GM19240 (cell line): Measurements from ENCODE around the gene CPLANE1.
"Not testable (repeated sequence)": the region's sequence is repeated elsewhere in the genome, so short reads cannot be mapped to it uniquely, and the experiment has no call there.

Experiments
- DNase-seq: peaks from one replicate; pipeline ENCODE4 v3.0.0; 2011; ENCODE audit warnings: low spot score; ENCODE audit not compliant: insufficient read length

CPLANE1 gene

GRCh38 chr5:37208883-37209797 lies 40.0 kb downstream of the CPLANE1 start:
- no peak for DNase-seq

- no peak for DNase-seq
Observed at GRCh38 chr5:37207802-37208201, 41.4 kb downstream of the CPLANE1 start.

GRCh38 chr5:37206736-37207135 lies 42.4 kb downstream of the CPLANE1 start:
- DNase-seq: no peak

- DNase-seq: no peak
Observed at GRCh38 chr5:37198842-37199241, 50.3 kb downstream of the CPLANE1 start.

GRCh38 chr5:37198061-37198460 lies 51.1 kb downstream of the CPLANE1 start:
- DNase-seq: no peak

DNA sequence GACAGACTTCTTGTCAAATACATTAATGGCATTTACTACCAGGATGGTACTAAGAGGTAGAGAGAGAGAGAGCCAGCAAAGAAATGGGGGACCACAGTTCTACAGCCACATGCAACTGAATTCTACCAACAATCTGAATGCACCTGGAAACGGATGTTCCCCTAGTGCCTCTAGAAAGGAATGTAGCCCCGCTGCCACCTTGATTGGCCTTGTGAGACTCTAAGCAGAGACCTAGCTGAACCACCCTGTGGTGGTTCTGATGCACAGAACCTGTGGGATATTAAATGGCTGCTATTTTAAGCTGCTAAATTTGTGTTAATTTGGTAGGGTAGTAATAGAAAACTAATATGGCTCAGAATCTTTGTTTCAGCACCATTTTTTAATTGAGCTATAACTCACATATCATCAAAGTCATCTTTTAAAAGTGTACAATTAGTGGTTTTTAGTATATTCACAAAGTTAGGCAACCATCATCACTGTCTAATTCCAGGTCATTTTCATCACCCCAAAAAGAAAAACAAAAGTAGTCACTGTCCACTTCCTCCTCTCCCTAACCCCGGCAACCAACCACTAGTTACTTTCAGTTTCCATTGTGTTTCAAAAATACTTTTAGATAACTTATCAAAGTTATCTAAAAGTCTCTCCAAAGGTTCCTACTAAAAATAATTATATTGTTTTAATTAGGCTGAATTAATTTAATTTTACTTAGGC lies 51.7 kb downstream of the CPLANE1 start:
- no peak for DNase-seq

DNA sequence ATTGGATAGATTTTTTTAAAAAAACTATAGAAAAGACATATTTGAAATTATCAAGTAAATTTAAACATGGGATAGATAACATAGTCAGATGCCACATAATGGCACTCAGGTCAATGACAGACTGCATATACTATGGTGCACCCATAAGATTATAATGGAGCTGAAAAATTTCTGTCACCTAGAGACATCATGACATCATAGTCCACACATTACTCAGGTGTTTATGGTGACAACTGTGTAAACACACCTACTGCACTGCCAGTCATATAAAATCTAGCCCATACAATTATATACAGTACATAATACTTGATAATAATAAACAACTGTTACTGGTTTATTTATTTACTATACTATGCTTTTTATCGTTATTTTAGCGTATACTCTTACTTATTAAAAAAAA lies 58.6 kb downstream of the CPLANE1 start:
- DNase-seq: no peak

DNA sequence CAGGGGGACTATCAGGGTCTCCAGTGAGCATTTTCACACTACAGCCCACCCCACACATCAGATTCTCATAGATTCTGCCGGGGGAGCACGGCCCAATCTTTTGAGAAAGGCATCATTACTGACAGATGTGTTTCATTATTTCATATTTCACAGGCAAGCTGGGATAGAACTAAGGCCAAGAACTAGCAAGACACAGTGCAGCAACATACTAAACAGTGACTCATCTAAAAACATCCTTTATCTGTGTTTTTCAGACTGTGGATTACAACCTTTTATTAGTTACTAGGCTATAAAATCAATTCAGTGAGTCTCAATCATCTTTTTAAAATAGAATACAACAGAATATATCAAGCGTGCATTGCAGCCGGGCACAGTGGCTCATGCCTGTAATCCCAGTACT lies 59.8 kb downstream of the CPLANE1 start:
- DNase-seq: no peak

DNA sequence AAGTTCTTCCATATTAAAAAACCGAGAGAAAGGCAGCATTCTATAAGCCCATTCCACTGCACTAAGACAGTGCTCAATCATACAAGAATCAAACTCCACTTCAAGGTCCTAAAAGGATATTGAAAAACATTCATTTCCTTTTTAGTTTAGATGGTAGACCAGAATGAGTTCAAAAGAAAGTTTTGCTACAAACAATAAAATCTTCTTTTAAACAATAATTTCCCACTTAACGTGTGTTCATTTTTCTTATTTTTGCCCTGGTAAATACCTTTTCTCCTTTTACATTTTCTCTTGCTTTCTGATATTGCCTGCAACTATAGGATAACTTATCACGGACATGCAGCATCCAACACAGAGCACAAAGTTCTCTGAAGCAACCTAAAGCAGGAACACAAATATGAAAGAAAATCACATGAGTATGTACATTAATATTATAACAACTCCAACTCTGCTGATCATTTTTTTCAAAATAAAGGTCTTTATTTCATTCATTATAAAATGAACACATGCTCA lies 61.7 kb downstream of the CPLANE1 start:
- DNase-seq: no peak

- no peak for DNase-seq
Observed at GRCh38 chr5:37184748-37185364, 64.3 kb downstream of the CPLANE1 start.

- DNase-seq: no peak
Observed at GRCh38 chr5:37182667-37183066, 66.5 kb downstream of the CPLANE1 start.

DNA sequence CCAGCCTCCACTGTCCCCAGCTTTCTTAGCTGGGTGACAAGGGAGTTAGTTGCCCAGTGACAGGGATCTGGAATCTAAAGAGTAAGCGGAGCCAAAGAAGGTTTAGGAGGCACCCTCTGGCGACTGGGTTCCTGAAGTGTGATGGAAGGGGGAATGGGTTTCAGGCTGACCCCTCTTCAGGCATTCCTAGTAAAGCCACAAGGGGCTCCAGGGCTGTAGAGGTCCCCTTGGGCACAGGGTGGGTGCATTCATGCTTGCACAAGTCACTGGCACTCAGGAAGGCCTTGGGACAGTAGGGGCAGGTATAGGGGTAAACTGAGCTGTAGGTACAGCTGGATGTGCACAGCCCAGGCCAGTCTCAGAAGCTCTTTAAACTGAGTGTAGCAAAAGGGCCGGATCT lies 74.2 kb downstream of the CPLANE1 start:
- no peak for DNase-seq

GRCh38 chr5:37172957-37173356 lies 76.2 kb downstream of the CPLANE1 start:
- no peak for DNase-seq

DNA sequence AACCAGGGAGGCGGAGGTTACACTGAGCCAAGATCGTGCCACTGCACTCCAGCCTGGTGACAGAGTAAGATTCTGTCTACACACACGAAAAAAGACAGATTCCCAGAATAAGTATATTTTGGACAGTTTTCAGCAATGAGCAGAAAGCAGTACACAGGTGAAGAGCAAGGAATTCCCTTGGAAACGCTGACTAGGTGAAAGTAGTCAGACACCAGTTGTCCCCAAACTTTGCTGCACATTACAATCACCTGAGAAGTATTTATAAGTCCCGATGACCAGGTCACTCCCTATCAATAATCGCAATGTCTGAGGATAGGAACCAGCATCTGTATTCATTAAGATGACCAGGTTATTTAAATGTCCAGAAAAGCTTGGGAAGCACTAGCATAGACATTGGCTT lies 78.3 kb downstream of the CPLANE1 start:
- no peak for DNase-seq

GRCh38 chr5:37166197-37166596 lies 83.0 kb downstream of the CPLANE1 start:
- no peak for DNase-seq

GRCh38 chr5:37165761-37166160 lies 83.4 kb downstream of the CPLANE1 start:
- DNase-seq: no peak

- no peak for DNase-seq
Observed at GRCh38 chr5:37153661-37154060, 95.5 kb downstream of the CPLANE1 start.

DNA sequence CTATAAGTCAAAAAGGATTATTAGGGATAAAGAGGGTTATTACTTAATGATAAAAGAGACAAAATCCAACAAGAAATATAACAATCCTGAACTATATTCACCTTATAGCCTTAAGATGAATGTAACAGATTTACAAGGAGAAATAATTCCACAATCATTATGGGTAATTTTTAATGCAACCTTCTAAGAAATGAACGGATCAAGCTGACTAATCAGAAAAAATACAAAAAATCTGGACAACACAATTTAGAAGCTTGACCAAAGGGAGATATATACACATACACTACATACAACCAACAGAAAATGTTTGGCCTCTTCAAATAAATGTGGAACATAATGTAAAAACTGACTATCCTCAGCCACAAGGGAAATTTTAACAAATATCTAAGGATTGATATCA lies 102.3 kb downstream of the CPLANE1 start:
- DNase-seq: no peak

DNA sequence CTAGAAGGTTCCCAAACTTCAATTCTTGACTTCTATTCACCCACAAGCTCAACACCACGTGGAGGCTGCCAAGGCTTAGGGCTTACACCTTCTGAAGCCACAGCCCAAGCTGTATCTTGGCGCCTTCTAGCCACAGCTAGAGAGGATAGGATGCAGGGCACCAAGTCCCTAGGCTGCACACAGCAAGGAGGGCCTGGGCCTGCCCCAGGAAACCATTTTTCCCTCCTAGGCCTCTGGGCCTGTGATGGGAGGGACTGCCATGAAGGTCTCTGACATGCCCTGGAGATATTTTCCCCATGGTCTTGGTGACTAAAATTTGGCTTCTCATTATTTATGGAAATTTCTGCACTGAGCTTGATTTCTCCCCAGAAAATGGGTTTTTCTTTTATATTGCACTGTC lies 112.5 kb downstream of the CPLANE1 start:
- no peak for DNase-seq

GRCh38 chr5:37135312-37135711 lies 113.9 kb downstream of the CPLANE1 start:
- DNase-seq: not testable (repeated sequence)

DNA sequence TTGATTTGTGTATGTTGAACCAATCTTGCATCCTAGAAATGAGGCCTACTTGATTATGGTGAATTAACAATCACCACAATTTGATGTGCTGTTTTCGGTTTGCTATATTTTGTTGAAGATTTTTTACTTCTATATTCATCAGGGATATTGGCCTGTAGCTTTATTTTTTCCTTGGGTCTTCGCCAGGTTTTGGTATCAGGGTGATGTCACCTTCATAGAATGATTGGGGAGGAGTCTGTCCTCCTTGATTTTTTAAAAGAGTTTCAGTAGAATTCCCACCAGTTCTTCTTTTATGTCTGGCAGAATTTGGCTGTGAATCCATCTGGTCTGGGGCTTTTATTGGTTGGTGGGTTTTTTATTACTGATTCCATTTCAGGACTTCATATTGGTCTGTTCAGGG lies 115.2 kb downstream of the CPLANE1 start:
- DNase-seq: no peak

DNA sequence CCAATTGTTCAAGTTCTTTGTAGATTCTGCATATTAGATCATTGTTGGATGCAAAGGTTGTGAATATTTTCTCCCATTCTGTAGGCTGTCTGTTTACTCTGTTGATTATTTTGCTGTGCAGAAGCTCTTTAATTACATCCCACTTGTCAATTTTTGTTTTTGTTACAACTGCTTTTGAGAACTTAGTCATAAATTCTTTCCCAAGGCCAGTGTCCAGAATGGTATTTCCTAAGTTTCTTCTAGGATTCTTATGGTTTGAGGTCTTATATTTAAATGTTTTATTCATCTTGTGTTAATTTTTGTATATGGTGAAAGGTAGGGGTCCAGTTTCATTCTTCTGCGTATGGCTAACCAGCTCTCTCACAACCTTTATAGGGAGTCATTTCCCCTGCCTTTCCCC lies 116.5 kb downstream of the CPLANE1 start:
- DNase-seq: no peak
